NB4 (cell line): ENCODE results near the gene STAP2.

Source experiments
- MYC ChIP-seq: IDR thresholded peaks from 2 replicates; pipeline ENCODE4 v1.6.1; 2011; ENCODE audit warnings: low read depth, low read length
- POLR2A ChIP-seq: IDR thresholded peaks from 2 replicates; pipeline ENCODE4 v1.6.1; 2011; ENCODE audit warnings: mild to moderate bottlenecking; ENCODE audit not compliant: insufficient read length; ENCODE audit errors: extremely low read depth
- TF ChIP-seq, protein P1 (sequence below): IDR thresholded peaks from one replicate; pipeline ENCODE4 v1.5.1; 2012; ENCODE audit warnings: low read depth, low read length
- TF ChIP-seq, protein P2 (sequence below): IDR thresholded peaks from 2 replicates; pipeline ENCODE4 v1.6.1; 2011; ENCODE audit warnings: low read depth, low read length

DNA sequence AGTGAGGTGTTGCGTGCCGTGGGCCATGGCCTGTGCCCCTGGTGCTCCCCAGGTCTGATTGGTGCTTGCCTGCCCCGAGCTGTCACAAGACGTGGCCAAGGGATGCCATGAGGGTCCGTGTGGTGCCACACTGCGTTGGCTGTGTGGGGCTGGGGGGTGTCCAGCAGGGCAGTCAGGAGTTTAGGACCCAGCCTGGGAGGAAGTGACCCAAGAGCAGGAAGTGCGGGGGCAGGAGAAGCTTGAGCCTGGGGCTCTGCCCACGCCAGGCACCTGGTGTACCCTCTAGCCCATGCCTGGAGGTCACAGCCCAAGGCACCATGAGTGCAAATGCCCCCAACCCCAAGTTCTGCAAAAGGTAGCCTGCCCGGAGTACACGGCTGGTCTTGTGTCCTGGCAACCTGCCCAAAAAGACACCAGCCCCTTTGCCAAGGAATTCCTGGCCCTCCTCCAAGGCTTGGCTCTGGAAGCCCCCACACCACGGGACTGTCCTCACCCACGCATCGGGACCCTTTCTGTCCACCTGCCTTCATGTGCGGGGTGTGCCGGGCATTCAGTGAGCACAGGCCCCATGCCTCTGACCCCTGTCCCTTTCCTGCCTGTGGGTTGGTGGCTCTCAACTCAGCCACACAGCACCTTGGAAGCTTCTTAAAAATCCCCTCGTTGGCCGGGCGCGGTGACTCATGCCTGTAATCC lies 29.6 kb upstream of the STAP2 start:
- TF ChIP-seq, protein P1, sequence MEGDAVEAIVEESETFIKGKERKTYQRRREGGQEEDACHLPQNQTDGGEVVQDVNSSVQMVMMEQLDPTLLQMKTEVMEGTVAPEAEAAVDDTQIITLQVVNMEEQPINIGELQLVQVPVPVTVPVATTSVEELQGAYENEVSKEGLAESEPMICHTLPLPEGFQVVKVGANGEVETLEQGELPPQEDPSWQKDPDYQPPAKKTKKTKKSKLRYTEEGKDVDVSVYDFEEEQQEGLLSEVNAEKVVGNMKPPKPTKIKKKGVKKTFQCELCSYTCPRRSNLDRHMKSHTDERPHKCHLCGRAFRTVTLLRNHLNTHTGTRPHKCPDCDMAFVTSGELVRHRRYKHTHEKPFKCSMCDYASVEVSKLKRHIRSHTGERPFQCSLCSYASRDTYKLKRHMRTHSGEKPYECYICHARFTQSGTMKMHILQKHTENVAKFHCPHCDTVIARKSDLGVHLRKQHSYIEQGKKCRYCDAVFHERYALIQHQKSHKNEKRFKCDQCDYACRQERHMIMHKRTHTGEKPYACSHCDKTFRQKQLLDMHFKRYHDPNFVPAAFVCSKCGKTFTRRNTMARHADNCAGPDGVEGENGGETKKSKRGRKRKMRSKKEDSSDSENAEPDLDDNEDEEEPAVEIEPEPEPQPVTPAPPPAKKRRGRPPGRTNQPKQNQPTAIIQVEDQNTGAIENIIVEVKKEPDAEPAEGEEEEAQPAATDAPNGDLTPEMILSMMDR = no peak
- TF ChIP-seq, protein P2, sequence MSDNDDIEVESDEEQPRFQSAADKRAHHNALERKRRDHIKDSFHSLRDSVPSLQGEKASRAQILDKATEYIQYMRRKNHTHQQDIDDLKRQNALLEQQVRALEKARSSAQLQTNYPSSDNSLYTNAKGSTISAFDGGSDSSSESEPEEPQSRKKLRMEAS = no peak
- TF ChIP-seq POLR2A = no peak
- TF ChIP-seq MYC = no peak
